NCI-H146 treated with DMSO at 0.1 percent for 48 hours (cell line): Measurements from ENCODE around the gene IFT20.
"Not testable (repeated sequence)": the region's sequence is repeated elsewhere in the genome, so short reads cannot be mapped to it uniquely, and the experiment has no call there.

Experiments used
- DNase-seq: peaks from one replicate; lab custom pipeline; 2025; ENCODE audit not compliant: unreplicated experiment; lab: John Stamatoyannopoulos, UW

IFT20 gene

DNA sequence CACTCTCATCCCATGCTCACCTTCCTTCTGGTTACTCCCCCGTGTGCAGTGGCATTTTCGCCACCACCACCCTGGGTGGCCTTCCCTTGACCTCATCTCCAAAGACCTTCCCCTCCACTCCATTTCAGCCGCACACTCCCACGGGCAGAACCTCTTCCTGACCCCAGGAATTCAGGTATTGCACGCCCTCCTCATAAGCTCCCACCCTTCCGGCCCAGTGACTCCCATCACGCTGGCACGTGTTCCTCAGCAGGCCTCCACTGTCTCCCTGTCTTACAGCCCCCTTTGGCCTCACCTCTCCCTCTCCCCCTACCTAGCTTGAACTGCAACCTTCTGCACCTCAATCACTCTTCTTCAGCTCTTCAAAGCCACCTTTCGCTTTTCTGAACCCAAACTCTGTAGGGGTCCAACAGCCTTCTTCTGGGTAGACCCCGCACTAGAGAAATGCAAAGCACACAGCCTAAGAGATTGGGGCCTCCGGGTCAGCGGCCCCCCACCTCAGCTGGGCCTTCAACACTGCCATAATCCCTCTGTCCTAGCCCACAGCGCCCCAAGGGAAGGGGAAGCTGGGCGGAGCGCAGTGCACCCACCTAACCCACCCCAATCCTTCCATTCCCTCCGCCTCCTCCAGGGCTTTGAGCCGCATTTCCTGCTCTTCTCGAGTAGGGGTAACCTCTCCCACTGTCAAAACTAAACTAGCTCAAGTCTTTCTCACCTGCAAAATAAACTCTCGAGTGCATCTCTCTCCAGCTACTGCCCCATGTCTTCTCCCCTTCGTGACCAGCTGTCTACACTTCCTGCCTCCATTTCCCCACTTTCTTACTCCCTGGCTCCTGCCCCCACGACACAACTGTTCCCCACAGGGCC, 17.9 kb downstream of the IFT20 start:
- DNase-seq, result no peak

DNA sequence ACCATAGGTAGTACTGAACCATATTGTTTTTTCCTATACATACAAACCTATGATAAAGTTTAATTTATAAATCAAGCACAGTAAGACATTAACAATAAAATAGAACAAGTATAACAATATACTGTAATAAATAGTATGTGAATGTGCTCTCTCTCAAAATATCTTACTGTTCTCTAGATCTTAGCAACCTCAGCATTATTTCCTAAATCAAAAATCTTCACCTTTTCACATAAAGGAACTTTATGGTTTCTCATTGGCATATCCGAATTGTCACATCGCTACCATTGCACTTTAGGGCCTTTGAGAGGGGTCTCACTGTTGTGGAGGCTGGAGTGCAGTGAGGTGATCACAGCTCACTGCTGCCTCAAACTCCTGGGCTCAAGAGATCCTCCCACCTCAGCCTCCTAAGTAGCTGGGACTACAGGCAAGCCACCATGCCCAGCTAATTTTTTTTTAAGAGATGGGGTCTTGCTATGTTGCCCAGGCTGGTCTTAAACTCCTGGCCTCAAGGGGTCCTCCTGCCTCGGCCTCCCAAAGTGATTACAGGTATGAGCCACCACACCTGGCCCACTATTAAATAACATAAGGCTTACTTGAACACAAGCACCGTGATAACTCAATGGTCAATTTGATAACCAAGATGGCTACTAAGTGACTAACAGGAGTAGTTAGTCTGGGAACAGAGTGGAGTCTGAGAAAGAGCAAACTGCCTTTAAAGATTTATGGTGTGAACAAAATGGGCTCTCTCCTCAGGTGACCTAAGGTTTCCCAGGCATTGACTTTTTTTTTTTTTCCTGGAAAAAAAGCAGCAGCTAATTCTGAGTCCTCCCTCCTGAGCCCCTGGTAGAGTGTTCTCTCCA, 19.2 kb downstream of the IFT20 start:
- DNase-seq, result no peak

DNA sequence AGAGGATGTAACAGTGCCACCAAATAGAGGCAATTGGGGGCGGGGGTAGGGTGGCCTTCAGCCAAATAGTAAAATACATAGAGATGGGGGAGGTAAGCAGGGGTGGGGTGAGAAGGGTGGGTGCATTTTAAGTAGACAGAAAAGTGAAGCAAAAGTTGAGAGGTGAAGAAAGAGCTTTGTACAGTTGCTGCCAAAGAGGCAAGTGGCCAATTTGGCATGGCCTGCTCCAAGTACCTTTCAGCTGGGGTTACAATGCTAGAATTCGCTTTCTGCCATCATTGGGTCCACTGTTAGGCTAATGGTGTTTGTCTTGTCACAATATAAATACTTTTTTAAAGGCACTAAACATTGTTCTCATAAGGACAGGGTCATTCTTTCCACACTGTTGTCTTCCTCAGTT, 21.4 kb downstream of the IFT20 start:
- DNase-seq, result no peak

DNA sequence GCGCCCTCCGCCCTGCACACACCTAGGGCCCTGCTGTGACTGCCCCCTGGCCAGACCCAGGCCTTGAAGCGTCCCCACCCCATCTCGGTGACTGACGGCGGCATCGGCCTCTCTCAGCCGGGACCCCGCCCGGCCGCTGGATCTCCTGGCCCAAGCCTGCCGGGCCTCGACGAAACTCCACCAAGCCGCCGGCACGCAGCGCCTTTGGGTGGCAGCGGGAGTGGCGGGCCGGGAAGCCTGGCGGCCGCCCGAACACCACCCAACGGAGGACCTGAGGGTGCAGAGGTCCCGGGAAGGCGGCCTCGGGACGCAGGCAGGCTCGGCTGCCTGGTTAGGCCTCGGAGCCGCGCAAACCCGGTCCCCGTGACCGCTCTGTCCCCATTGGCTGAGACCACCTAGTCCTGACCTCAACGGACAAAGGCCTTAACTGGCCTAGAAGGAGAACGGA, 28.3 kb downstream of the IFT20 start:
- no peak for DNase-seq

DNA sequence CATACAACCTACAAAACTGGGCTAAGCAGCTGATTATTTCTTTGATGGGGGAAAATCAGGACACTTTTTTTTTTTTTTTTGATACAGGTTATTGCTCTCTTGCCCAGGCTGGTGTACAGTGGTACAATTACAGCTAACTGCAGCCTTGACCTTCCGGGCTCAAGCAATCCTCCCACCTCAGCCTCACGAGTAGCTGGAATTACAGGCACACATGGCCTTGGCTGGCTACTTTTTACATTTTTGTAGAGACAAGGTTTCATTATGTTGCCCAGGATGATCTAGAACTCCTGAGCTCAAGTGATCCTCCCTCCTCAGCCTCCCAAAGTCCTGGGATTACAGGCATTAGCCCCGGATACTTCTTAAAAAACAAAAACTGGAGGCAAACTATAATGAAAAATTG, 36.8 kb downstream of the IFT20 start:
- no peak for DNase-seq

DNA sequence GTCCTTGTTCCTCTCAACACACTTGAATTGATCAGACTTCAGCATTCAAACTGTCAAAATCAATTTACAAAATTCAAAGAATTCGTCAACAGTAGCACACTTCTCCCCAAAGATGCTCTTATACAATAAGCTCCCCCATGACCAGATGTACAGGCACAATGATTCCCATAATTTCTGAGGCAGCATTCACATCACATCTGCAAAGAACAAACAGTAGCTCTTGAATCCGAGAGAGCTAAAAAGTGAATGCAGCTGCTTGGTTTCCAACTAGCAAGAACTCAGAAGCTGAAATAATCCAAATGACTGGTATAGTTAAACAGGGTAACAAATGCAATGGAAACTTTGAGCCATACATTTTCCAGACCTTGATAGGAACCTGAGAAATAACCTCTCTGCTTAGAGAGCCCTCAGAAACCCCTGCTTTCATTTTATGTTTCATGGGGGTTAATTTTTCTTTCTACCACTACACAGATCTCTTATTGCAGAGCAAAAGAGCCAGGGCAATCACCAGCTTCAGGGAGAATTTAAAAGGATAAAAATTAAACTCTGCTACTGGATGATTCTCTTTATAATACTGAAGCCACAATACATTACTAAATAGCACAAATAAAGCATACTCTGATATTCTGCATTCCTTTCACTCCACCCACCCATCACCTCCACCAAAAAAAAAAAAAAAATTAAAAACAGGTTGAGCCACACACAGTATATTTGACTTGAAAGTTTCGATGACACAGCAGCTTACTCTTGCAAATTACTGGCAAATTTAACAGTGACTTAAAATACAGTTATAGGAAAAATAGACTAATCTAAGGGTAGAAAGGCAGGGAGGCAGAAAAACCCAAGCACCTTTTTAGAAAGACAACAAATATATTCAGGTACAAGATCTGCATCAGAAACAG, 39.3 kb downstream of the IFT20 start:
- no peak for DNase-seq

DNA sequence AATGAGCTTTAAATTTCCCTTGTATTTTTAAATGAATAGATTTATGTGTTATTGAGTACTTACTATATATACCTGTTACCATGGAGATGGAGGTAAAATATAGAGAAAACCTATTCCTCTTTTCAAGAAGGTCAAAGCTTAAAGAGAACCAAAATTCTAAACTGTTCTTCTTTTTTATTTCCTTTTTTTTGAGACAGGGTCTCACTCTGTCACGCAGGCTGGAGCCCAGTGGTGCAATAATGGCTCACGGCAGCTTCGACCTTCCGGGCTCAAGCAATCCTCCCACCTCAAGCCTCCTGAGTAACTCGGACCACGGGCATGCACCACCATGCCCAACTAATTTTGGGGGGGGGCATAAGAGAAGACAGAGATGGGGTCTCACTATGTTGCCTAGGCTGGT, 41.3 kb downstream of the IFT20 start:
- no peak for DNase-seq

DNA sequence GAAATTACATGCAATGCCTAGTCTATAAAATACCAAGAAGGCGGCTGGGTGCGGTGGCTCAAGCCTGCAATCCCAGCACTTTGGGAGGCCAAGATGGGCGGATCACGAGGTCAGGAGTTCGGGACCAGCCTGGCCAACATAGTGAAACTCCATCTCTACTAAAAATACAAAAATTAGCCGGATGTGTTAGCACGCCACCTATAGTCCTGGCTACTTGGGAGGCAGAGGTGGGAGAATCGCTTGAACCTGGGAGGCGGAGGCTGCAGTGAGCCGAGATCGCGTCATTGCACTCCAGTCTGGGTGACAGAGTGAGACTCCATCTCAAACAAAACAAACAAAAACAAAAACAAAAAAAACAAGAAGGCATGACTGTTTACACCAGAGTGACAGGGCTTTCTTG, 42.4 kb downstream of the IFT20 start:
- DNase-seq, result not testable (repeated sequence)

DNA sequence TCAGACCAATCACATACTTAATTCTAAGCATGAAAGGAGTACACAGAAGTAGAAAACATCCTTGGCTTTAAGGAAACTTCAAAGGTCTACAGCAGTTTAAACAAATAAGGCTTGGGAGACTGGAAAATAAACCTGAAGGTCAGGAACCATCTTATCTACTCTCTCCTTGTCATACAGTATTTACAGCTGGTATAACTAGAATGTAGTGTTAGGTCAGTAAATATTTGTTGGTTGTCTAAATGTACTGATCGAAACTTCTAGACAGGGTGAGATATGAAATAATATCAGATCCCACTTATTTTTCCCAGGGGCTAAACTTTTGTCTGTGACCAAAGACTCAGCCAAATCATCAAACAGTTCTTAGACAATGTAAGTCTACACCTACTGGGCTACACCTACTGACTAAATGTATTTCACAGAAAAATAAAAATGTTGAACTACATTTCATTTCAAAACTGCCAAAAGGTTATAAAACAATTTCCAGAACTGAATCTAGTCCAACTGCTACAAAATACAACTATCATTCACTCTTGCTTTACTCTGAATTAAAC, 43.4 kb downstream of the IFT20 start:
- DNase-seq, result no peak

DNA sequence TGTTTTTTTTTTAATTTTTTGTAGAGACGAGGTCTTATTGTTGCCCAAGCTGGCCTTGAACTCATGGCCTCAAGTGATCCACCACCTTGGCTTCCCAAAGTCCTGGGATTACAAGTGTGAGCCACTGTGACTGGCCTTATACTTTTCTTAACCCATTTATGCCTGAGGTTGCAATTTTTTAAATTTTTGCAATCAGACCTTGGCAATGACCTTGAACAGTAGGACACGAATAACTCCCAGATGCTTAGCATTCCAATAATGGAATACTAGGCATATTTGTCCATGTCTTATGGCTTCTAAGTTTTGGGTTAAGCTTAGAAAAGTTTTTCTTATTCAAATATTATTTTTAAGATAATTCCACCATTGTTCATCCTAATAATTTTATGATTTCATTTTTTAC, 44.6 kb downstream of the IFT20 start:
- no peak for DNase-seq

DNA sequence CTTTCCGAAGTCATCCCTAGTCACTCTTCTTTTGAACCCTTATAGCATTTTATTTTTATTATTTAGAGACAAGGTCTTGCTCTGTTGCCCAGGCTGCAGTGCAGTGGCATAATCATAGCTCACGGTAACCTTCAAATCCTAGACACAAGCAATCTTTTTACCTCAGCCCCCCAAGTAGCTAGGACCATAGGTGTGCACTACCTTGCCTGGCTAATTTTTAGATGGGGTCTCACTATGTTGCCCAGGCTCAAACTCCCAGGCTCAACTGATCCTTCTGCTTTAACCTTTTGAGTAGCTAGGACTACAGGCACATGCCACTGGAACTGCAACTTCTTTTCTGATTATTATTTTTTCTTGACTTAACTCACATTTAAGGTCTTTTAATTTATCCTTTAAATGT, 49.3 kb downstream of the IFT20 start:
- DNase-seq, result no peak

DNA sequence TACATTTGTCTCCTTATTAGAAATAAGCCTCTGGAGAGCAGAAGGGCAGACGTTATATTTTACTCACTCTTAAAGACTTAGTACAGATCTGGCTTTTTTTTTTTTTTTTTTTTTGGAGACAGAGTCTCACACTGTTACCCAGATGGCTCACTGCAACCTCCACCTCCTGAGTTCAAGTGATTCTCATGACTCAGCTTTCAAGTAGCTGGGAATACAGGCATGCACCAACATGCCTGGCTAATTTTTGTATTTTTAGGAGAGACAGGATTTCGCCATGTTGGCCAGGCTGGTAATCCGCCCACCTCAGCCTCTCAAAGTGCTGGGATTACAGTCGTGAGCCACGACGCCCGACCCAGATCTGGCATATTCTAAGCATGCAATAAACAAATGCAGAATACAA, 52.7 kb downstream of the IFT20 start:
- no peak for DNase-seq

DNA sequence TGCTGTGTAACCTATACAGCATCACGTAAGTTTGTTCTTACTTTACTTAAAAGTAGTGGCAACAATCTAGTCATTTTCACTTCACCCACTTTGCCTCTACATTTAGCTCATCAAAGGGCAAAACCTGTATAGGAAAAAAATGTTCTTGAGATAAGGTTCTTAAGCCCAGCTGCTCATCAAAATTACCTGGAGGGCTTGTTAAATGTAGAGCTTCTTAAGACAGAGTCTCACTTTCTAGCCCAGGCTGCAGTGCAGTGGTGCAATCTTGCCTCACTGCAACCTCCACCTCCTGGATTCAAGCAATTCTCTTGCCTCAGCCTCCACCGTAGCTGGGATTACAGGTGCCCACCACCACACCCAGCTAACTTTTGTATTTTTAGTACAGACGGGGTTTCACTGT, 54.4 kb downstream of the IFT20 start:
- no peak for DNase-seq

DNA sequence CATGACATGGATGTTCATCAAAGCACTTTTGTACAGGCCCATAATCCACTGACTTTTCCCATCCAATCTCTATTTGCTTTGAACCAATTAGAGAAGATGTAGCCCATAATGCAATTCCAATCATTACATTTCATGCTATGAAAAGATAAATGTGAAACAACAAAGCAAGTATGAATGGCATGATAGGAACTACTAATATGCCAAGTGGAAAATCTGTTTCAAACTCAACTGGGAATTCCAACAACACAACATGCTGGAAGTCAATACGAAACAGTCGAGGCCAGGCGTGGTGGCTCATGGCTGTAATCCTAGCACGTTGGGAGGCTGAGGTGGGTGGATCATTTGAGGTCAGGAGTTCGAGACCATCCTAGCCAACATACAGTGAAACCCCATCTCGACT, 55.9 kb downstream of the IFT20 start:
- DNase-seq, result no peak
